ENCODE measurements around the gene PAK6.
A peak's percentile ranks its signal among the peaks of the same experiment; 100 is the strongest.

- TF ChIP-seq, protein P1, sequence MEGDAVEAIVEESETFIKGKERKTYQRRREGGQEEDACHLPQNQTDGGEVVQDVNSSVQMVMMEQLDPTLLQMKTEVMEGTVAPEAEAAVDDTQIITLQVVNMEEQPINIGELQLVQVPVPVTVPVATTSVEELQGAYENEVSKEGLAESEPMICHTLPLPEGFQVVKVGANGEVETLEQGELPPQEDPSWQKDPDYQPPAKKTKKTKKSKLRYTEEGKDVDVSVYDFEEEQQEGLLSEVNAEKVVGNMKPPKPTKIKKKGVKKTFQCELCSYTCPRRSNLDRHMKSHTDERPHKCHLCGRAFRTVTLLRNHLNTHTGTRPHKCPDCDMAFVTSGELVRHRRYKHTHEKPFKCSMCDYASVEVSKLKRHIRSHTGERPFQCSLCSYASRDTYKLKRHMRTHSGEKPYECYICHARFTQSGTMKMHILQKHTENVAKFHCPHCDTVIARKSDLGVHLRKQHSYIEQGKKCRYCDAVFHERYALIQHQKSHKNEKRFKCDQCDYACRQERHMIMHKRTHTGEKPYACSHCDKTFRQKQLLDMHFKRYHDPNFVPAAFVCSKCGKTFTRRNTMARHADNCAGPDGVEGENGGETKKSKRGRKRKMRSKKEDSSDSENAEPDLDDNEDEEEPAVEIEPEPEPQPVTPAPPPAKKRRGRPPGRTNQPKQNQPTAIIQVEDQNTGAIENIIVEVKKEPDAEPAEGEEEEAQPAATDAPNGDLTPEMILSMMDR (optimal IDR thresholded peaks at IDR 0.05 in 1 of 3, IDR thresholded peaks at IDR 0.05 in 1 of 3, conservative IDR thresholded peaks at IDR 0.05 in 1 of 3; ENCODE audit: extremely low read depth in 1 of 3, insufficient read depth in 2 of 3, low read length in 3 of 3), result peak; percentile 29 to 69 (median 43)
- no peak for TF ChIP-seq EZH2 (IDR thresholded peaks at IDR 0.05; ENCODE audit: low read length)
Measured at GRCh38 chr15:40272485-40273056, 33.7 kb downstream of the PAK6 start.

Data from keratinocyte (primary cell).